A549 treated with RU486 at 1 μM for 4 hours (cell line): Measurements from ENCODE around the gene TIMM8A. TPM values are rescaled to one million over a fixed set of nuclear protein-coding genes. Genes with fewer than 3 reads are reported as not detected.

Experiments used
- total RNA-seq: library from RNA; stranded (reverse); fragments of 200-300 nt; extraction: Qiagen RNA extraction; gene quantifications from 5 replicates; pipeline ENCODE4 v1.2.3, GENCODE V29; 2022; ENCODE audit warnings: low read depth

TIMM8A gene, protein sequence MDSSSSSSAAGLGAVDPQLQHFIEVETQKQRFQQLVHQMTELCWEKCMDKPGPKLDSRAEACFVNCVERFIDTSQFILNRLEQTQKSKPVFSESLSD
- 28.2 to 35.5 TPM (median 29.9 TPM) in 5 replicates for total RNA-seq

DNA sequence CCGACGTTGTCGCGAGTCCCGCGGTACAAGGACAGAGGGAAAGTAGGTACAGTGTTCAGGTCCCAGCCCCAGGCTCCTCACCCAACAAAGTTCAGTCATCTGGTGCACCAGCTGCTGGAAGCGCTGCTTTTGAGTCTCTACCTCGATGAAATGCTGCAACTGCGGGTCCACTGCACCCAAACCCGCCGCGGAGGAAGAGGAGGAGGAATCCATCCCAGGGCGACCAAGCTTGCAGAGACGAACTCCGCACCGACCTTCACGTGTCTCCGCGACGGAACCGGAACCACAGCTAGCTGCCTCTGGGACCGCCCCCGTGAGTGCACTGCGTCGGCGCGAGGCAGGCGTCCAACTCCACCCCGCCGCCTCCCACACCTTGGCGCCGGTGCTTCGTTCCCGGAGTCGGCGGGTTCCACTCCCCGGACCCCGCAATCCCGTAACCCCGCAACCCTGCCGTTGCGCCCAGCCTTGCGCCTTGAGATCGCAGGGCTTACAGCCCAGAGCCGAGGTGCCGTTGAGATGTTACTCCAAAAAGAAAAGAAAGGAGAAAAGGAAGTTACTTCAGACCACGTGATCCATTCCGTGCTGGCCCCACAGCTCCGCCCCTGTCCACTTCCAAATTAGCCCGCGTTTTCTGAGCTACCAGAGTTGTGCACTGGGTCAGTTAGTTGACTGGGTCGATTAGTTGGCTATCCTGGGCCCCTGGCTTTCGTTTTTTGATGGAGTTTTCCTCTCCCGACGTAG is at the start of gene TIMM8A:
TSS of gene TIMM8A (minus strand) at position 291 of the 741 bp plus-strand sequence. CDS start at position 213, 78 bp downstream.

DNA sequence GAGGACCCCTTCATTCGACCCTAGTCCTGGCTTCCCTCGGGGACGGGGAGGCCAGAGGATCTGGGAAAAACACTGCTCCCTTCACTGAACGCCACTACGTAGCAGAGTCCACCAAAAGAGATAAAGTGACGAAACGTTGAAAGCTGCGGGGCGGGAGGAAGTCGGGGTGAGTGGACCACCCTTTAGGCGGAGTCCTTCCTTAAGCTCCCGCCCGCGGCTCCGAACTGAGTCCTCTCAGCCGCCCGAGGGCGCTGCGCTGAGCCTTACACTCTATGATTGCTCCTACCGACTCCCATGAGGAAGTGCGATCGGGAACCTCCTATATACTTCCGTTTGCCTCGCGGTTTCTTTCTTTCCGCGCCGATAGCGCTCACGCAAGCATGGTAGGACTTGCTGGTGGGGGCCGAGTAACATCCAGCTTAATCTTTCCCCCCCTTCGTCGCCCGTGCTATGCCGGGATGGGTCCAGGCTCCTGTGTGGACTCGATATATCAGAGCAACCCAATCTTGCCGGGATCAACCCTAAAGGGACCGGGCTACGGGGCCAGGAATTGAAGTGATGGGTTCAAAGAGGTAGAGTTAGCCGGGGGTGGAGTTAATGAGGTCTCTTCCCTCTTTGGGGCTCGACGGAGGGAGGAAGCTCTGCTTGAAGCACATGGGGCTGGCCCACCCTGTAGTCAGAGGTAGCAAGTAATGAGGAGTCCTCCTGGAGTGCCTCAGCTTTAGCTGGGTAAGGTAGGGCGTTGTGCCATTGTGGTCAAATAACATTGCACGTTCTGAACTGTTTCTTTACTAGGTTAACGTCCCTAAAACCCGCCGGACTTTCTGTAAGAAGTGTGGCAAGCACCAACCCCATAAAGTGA is 42.4 kb upstream of the TIMM8A start, which contains the start of gene RPL36A:
TSS of gene RPL36A (plus strand) at position 348 of the 862 bp plus-strand sequence. CDS start at position 381, 33 bp downstream.

DNA sequence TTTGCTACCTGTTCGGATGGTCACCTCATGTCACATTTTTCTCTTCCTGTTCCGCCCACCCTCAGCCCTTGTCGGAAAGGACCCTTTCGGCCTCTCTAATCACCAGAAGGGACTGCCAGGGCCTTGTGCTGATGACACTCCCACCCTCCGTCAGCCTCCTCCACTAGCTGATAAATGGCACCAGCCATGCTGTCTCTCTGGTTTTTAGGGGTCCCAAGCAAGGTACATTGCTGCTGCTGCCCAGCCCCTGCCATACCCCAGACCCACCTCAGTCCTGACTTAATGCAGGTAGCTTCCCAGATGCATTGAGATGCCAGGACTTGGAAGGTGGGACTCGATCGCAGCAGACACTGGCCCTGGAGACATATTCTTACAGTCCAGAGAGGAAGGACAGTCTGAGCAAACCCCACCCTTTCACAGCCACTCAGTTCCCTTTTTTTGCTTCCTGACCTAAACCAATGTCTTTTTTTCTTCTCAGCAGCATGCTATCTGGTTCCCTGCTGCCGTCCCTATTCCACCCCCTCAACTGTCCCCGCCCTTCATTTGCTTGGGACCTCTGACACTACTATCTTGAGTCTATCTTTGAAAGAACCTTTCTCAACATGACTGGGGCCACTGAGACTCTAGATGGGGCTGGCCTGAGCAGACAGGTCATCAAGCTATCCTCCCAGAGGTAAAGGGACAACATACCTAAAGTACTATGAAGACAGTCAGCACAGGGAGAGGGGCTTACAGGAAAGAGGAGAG is 37.4 kb upstream of the TIMM8A start, which contains the start of gene BTK:
TSS of gene BTK (minus strand) at position 397 of the 747 bp plus-strand sequence. CDS start 10,907 bp downstream, outside the sequence.

Other genes starting within 250 kb of the TIMM8A start
- gene DRP2, start 129.0 kb downstream of the TIMM8A start, total RNA-seq = 0.10 to 0.21 TPM (median 0.18 TPM) in 5 replicates
- 0.06 to 0.24 TPM (median 0.22 TPM) in 3 of 5 replicates, not detected in the others for gene TAF7L, start 57.4 kb downstream of the TIMM8A start, total RNA-seq
- 0.08 to 0.37 TPM (median 0.23 TPM) in 5 replicates for gene BTK, start 37.4 kb upstream of the TIMM8A start, total RNA-seq
- 2,389 to 3,501 TPM (median 2,688 TPM) in 5 replicates for gene RPL36A, start 42.3 kb upstream of the TIMM8A start, total RNA-seq
- 179 to 225 TPM (median 196 TPM) in 5 replicates for gene GLA, start 59.2 kb upstream of the TIMM8A start, total RNA-seq
- gene HNRNPH2, start 59.5 kb upstream of the TIMM8A start, total RNA-seq = 45.5 to 67.1 TPM (median 62.0 TPM) in 5 replicates
- gene ARMCX4, start 136.7 kb upstream of the TIMM8A start, total RNA-seq = 0.28 to 0.71 TPM (median 0.37 TPM) in 5 replicates
- 0.19 to 0.51 TPM (median 0.43 TPM) in 5 replicates for gene ARMCX1, start 201.8 kb upstream of the TIMM8A start, total RNA-seq